H9 (cell line): ENCODE results near the gene IGSF9B. TPM values are rescaled to one million over a fixed set of nuclear protein-coding genes. Genes with fewer than 3 reads are reported as not detected.

Experiments used
- DNase-seq: peaks from one replicate; pipeline ENCODE4 v3.0.0-alpha.2; 2017
- H2AFZ ChIP-seq: one replicate; pipeline ENCODE4 v1.6.1; 2013; ENCODE audit warnings: mild to moderate bottlenecking, low read length, control low read depth, moderate library complexity
- H2AK5ac ChIP-seq: 2 replicates; pipeline ENCODE4 v1.6.1; 2013; ENCODE audit warnings: low read length, control low read depth, mixed read lengths; ENCODE audit not compliant: insufficient read length
- H2BK120ac ChIP-seq: one replicate; pipeline ENCODE4 v1.6.1; 2013; ENCODE audit warnings: low read depth, mild to moderate bottlenecking, low read length, control low read depth, inconsistent platforms; ENCODE audit not compliant: poor library complexity, severe bottlenecking
- H2BK12ac ChIP-seq: 2 replicates; pipeline ENCODE4 v1.6.1; 2013; ENCODE audit warnings: low read length, control low read depth, mixed read lengths, low read depth; ENCODE audit not compliant: insufficient read length
- H2BK15ac ChIP-seq: 2 replicates; pipeline ENCODE4 v1.6.1; 2013; ENCODE audit warnings: low read depth, low read length, control low read depth
- H2BK20ac ChIP-seq: one replicate; pipeline ENCODE4 v1.6.1; 2013; ENCODE audit warnings: low read depth, mild to moderate bottlenecking, low read length, control low read depth, inconsistent platforms; ENCODE audit not compliant: poor library complexity, severe bottlenecking
- H2BK5ac ChIP-seq: 2 replicates; pipeline ENCODE4 v1.6.1; 2013; ENCODE audit warnings: low read length, control low read depth, mixed read lengths; ENCODE audit not compliant: insufficient read length
- H3K14ac ChIP-seq: 2 replicates; pipeline ENCODE4 v1.6.1; 2013; ENCODE audit warnings: low read length, control low read depth; ENCODE audit not compliant: insufficient read depth
- H3K18ac ChIP-seq: 2 replicates; pipeline ENCODE4 v1.6.1; 2013; ENCODE audit warnings: low read depth, mild to moderate bottlenecking, mixed read lengths, low read length, control low read depth; ENCODE audit not compliant: insufficient read length
- H3K23ac ChIP-seq: 2 replicates; pipeline ENCODE4 v1.6.1; 2013; ENCODE audit warnings: low read length, control low read depth, mixed read lengths, low read depth; ENCODE audit not compliant: insufficient read length
- H3K23me2 ChIP-seq: 2 replicates; pipeline ENCODE4 v1.6.1; 2013; ENCODE audit warnings: low read depth, mild to moderate bottlenecking, mixed read lengths, low read length, control low read depth; ENCODE audit not compliant: insufficient read length, poor library complexity, severe bottlenecking
- H3K27ac ChIP-seq: 2 replicates; pipeline ENCODE4 v1.5.1; 2013; ENCODE audit warnings: low read length, control low read depth, mixed read lengths, low read depth; ENCODE audit not compliant: insufficient read length
- H3K27me3 ChIP-seq: 2 replicates; pipeline ENCODE4 v1.6.1; 2013; ENCODE audit warnings: low read length, control low read depth, inconsistent platforms; ENCODE audit not compliant: insufficient read depth
- H3K4ac ChIP-seq: 2 replicates; pipeline ENCODE4 v1.6.1; 2013; ENCODE audit warnings: low read depth, mild to moderate bottlenecking, control low read depth, inconsistent platforms, low read length, moderate library complexity
- H3K4me1 ChIP-seq: 2 replicates; pipeline ENCODE4 v1.6.1; 2013; ENCODE audit warnings: low read length, control low read depth, inconsistent platforms; ENCODE audit not compliant: insufficient read depth
- H3K4me2 ChIP-seq: 2 replicates; pipeline ENCODE4 v1.6.1; 2013; ENCODE audit warnings: low read length, control low read depth, mixed read lengths; ENCODE audit not compliant: insufficient read length, insufficient read depth
- H3K56ac ChIP-seq: 2 replicates; pipeline ENCODE4 v1.6.1; 2013; ENCODE audit warnings: low read depth, mild to moderate bottlenecking, mixed read lengths, low read length, control low read depth; ENCODE audit not compliant: insufficient read length
- H3K79me1 ChIP-seq: 2 replicates; pipeline ENCODE4 v1.6.1; 2013; ENCODE audit warnings: low read depth, mild to moderate bottlenecking, moderate library complexity, low read length, control low read depth, inconsistent platforms; ENCODE audit not compliant: insufficient read depth, poor library complexity, severe bottlenecking
- H3K79me2 ChIP-seq: 2 replicates; pipeline ENCODE4 v1.6.1; 2013; ENCODE audit warnings: low read length, control low read depth, inconsistent platforms; ENCODE audit not compliant: insufficient read depth
- H3K9ac ChIP-seq: 2 replicates; pipeline ENCODE4 v1.6.1; 2013; ENCODE audit warnings: low read length, control low read depth, mixed read lengths; ENCODE audit not compliant: insufficient read length; ENCODE audit errors: extremely low read depth
- H3K9me3 ChIP-seq: one replicate; pipeline ENCODE4 v1.6.1; 2013; ENCODE audit warnings: low read depth, low read length, inconsistent platforms; ENCODE audit not compliant: control insufficient read depth
- H3T11ph ChIP-seq: one replicate; pipeline ENCODE4 v1.6.1; 2013; ENCODE audit warnings: mild to moderate bottlenecking, low read length, control low read depth, inconsistent platforms
- H4K20me1 ChIP-seq: one replicate; pipeline ENCODE4 v1.6.1; 2013; ENCODE audit not compliant: control insufficient read depth, insufficient read length, insufficient read depth
- H4K5ac ChIP-seq: 2 replicates; pipeline ENCODE4 v1.6.1; 2013; ENCODE audit warnings: low read depth, mild to moderate bottlenecking, mixed read lengths, low read length, control low read depth; ENCODE audit not compliant: insufficient read length
- H4K8ac ChIP-seq: replicated peaks from 2 replicates; pipeline ENCODE4 v1.6.1; 2013; ENCODE audit warnings: low read length, control low read depth, mixed read lengths, low read depth; ENCODE audit not compliant: insufficient read length
- H4K91ac ChIP-seq: 2 replicates; pipeline ENCODE4 v1.6.1; 2013; ENCODE audit warnings: low read depth, mild to moderate bottlenecking, moderate library complexity, mixed read lengths, low read length, control low read depth; ENCODE audit not compliant: insufficient read length
- H3K27ac Mint-ChIP-seq, 3 experiments: 2 replicates in 2 of 3; 3 replicates in 1 of 3; pipeline ENCODE4 v1.8.0; 2020 to 2021; ENCODE audit warnings: mixed read lengths in 3 of 3, mild to moderate bottlenecking in 1 of 3, moderate library complexity in 1 of 3
- H3K27me3 Mint-ChIP-seq: 2 replicates; pipeline ENCODE4 v1.8.0; 2021; ENCODE audit warnings: low read depth, mild to moderate bottlenecking, moderate library complexity, mixed read lengths
- H3K36me3 Mint-ChIP-seq, 3 experiments: 2 replicates in 2 of 3; 3 replicates in 1 of 3; pipeline ENCODE4 v1.8.0; 2020 to 2021; ENCODE audit warnings: low read depth in 3 of 3, mixed read lengths in 3 of 3; ENCODE audit not compliant: insufficient read depth in 1 of 3
- H3K4me1 Mint-ChIP-seq, 2 experiments: 2 replicates each; pipeline ENCODE4 v1.8.0; 2020; ENCODE audit warnings: mixed read lengths in 2 of 2
- H3K4me3 Mint-ChIP-seq, 2 experiments: 2 replicates in 1 of 2; 3 replicates in 1 of 2; pipeline ENCODE4 v1.8.0; 2020 to 2021; ENCODE audit warnings: mild to moderate bottlenecking in 2 of 2, mixed read lengths in 2 of 2, moderate library complexity in 1 of 2
- H3K9me3 Mint-ChIP-seq, 2 experiments: 2 replicates in 1 of 2; 3 replicates in 1 of 2; pipeline ENCODE4 v1.8.0; 2020; ENCODE audit warnings: mild to moderate bottlenecking in 2 of 2, mixed read lengths in 2 of 2, moderate library complexity in 1 of 2
- WGBS: extraction: QIAGEN DNeasy Blood & Tissue Kit; methylation state at CpG from one replicate; pipeline ENCODE4 v1.1.7; 2013; ENCODE audit warnings: missing lambda C conversion rate, low lambda C conversion rate, mixed read lengths; ENCODE audit not compliant: insufficient read length; ENCODE audit errors: extremely low coverage; 5-methylcytosine and 5-hydroxymethylcytosine counted together
- total RNA-seq: library from RNA; stranded (reverse); gene quantifications from 2 replicates; pipeline ENCODE4 v1.2.1, GENCODE V29; 2021
- TF ChIP-seq, protein P1 (sequence below): fragments of 200-600 bp; sonication (generic); conservative IDR thresholded peaks from 3 replicates; pipeline ENCODE4 v1.8.0; 2021; ENCODE audit warnings: antibody characterized with exemption, mild to moderate bottlenecking

IGSF9B gene
- total RNA-seq, 1 experiment from 2014 or later: 25.7 TPM

DNA sequence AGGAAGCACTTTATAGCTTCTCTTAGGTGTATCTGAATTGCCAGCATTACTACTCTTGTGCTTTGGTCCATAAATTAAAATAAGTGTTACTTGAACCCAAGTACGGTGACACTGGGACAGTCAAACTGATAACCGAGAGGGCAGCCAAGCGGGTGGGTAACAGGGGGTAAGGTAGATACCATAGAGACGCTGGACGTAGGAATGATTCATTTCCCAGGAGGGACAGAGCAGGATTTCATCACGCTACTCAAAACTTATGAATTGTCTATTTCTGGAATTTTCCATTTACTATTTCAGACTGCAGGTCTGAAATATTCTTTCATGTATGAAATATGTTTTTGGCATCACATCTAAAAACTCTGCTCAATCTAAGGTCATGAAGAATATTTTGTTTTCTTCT, 96.6 kb downstream of the IGSF9B start:
- no peak overlapping the region for H4K8ac ChIP-seq
- no peak overlapping the region for H2BK12ac ChIP-seq
- H2BK120ac ChIP-seq: no peak overlapping the region
- no peak overlapping the region for H2BK15ac ChIP-seq
- H3K27ac Mint-ChIP-seq: no peak overlapping the region
- H3K4me3 Mint-ChIP-seq: no peak overlapping the region
- H3K4me1 Mint-ChIP-seq: peaks cover 4 to 7% of the 10 kb centered on the region in 2 experiments
- no peak overlapping the region for H3K14ac ChIP-seq
- no peak overlapping the region for H3K9ac ChIP-seq
- no peak overlapping the region for H3K56ac ChIP-seq
- no peak overlapping the region for H3T11ph ChIP-seq
- no peaks in the 10 kb centered on the region for H3K4me1 ChIP-seq
- no peak overlapping the region for H2AK5ac ChIP-seq
- no peak overlapping the region for H2AFZ ChIP-seq
- no CpG with 5 or more reads among the region's 6 CpGs for WGBS
- TF ChIP-seq, protein P1, sequence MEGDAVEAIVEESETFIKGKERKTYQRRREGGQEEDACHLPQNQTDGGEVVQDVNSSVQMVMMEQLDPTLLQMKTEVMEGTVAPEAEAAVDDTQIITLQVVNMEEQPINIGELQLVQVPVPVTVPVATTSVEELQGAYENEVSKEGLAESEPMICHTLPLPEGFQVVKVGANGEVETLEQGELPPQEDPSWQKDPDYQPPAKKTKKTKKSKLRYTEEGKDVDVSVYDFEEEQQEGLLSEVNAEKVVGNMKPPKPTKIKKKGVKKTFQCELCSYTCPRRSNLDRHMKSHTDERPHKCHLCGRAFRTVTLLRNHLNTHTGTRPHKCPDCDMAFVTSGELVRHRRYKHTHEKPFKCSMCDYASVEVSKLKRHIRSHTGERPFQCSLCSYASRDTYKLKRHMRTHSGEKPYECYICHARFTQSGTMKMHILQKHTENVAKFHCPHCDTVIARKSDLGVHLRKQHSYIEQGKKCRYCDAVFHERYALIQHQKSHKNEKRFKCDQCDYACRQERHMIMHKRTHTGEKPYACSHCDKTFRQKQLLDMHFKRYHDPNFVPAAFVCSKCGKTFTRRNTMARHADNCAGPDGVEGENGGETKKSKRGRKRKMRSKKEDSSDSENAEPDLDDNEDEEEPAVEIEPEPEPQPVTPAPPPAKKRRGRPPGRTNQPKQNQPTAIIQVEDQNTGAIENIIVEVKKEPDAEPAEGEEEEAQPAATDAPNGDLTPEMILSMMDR: no peak
- H3K27me3 ChIP-seq: no peaks in the 10 kb centered on the region
- H3K9me3 ChIP-seq: no peaks in the 10 kb centered on the region
- no peak overlapping the region for H2BK20ac ChIP-seq
- H3K23me2 ChIP-seq: no peaks in the 10 kb centered on the region
- no peaks in the 10 kb centered on the region for H3K79me2 ChIP-seq
- H3K36me3 Mint-ChIP-seq: no peaks in the 10 kb centered on the region
- no peak overlapping the region for H3K4ac ChIP-seq
- no peak overlapping the region for H2BK5ac ChIP-seq
- no peak overlapping the region for H4K91ac ChIP-seq
- no peak overlapping the region for H3K27ac ChIP-seq
- no peaks in the 10 kb centered on the region for H4K20me1 ChIP-seq
- no peaks in the 10 kb centered on the region for H3K79me1 ChIP-seq
- DNase-seq: no peak
- no peak overlapping the region for H3K4me2 ChIP-seq
- H3K27me3 Mint-ChIP-seq: no peaks in the 10 kb centered on the region
- H3K9me3 Mint-ChIP-seq: no peaks in the 10 kb centered on the region
- no peak overlapping the region for H3K23ac ChIP-seq
- H3K18ac ChIP-seq: no peak overlapping the region
- no peak overlapping the region for H4K5ac ChIP-seq

Other genes with a start within 250 kb of the IGSF9B start
- not detected in 2 replicates for gene SPATA19, start 111.5 kb downstream of the IGSF9B start, total RNA-seq
- gene JAM3, start 112.1 kb upstream of the IGSF9B start, total RNA-seq: 30.0 and 36.5 TPM in 2 replicates